ENCODE results near the gene CABP4. TPM values are rescaled to one million over a fixed set of nuclear protein-coding genes. Genes with fewer than 3 reads are reported as not detected.

CABP4 gene
- total RNA-seq, 1 donor from 2014 or later: 0.52 TPM

- H3K4me3 ChIP-seq (ENCODE audit: low read length in 3 of 3): no peak overlapping the region
- no peak overlapping the region for H3K27ac ChIP-seq (ENCODE audit: low read depth, low read length)
- peak overlapping the region in 1 of 3 donors; percentile 33 for H3K9ac ChIP-seq (ENCODE audit: low read depth in 1 of 3, low read length in 3 of 3)
- H3K4me1 ChIP-seq (ENCODE audit: control insufficient read depth in 3 of 3, insufficient read depth in 3 of 3, low read length in 3 of 3): peaks cover 22 to 38% (median 36%) of the 10 kb centered on the region in 3 donors
- peaks cover 0 to 6% (median 3%) of the 10 kb centered on the region in 3 donors for H3K36me3 ChIP-seq (ENCODE audit: control insufficient read depth in 3 of 3, insufficient read depth in 3 of 3, low read length in 3 of 3)
- H3K9me3 ChIP-seq (ENCODE audit: control insufficient read depth in 3 of 3, low read length in 3 of 3): no peaks in the 10 kb centered on the region
- H3K27me3 ChIP-seq (ENCODE audit: control insufficient read depth in 3 of 3, insufficient read depth in 3 of 3, low read length in 3 of 3): peaks cover 3 to 7% (median 7%) of the 10 kb centered on the region in 3 donors
Observed at GRCh38 chr11:67503119-67504004, 48.2 kb downstream of the CABP4 start.

GRCh38 chr11:67504005-67504949 lies 49.1 kb downstream of the CABP4 start:
- Histone ChIP-seq H3K4me3 (ENCODE audit: low read length in 3 of 3) (peak overlapping the region; percentile 65 to 73 (median 65)), H3K27me3 (ENCODE audit: control insufficient read depth in 3 of 3, insufficient read depth in 3 of 3, low read length in 3 of 3) (peaks cover 3 to 7% (median 7%) of the 10 kb centered on the region in 3 donors), H3K36me3 (ENCODE audit: control insufficient read depth in 3 of 3, insufficient read depth in 3 of 3, low read length in 3 of 3) (peaks cover 0 to 4% (median 3%) of the 10 kb centered on the region in 3 donors), H3K9me3 (ENCODE audit: control insufficient read depth in 3 of 3, low read length in 3 of 3) (no peaks in the 10 kb centered on the region), H3K4me1 (ENCODE audit: control insufficient read depth in 3 of 3, insufficient read depth in 3 of 3, low read length in 3 of 3) (peaks cover 27 to 43% (median 39%) of the 10 kb centered on the region in 3 donors), H3K27ac (ENCODE audit: low read depth, low read length) (peak overlapping the region; percentile 96), H3K9ac (ENCODE audit: low read depth in 1 of 3, low read length in 3 of 3) (peak overlapping the region; percentile 43 to 83 (median 65))

- peak within 1 kb of the TSS; percentile 96 for H3K27ac ChIP-seq (ENCODE audit: low read depth, low read length)
Observed at GRCh38 chr11:67504950-67505581, 49.9 kb downstream of the CABP4 start, which contains the start of gene PITPNM1. TSS of gene PITPNM1 (minus strand) at chr11:67505363. CDS start at chr11:67504180, 1,183 bp downstream.

GRCh38 chr11:67505605-67506396 lies 50.6 kb downstream of the CABP4 start:
- H3K36me3 ChIP-seq (ENCODE audit: control insufficient read depth in 3 of 3, insufficient read depth in 3 of 3, low read length in 3 of 3): peaks cover 0 to 4% (median 3%) of the 10 kb centered on the region in 3 donors
- peak overlapping the region; percentile 63 to 72 (median 65) for H3K4me3 ChIP-seq (ENCODE audit: low read length in 3 of 3)
- peaks cover 3 to 7% (median 7%) of the 10 kb centered on the region in 3 donors for H3K27me3 ChIP-seq (ENCODE audit: control insufficient read depth in 3 of 3, insufficient read depth in 3 of 3, low read length in 3 of 3)
- H3K27ac ChIP-seq (ENCODE audit: low read depth, low read length): peak overlapping the region; percentile 96
- H3K9ac ChIP-seq (ENCODE audit: low read depth in 1 of 3, low read length in 3 of 3): peak overlapping the region; percentile 66 to 83 (median 73)
- peaks cover 27 to 43% (median 39%) of the 10 kb centered on the region in 3 donors for H3K4me1 ChIP-seq (ENCODE audit: control insufficient read depth in 3 of 3, insufficient read depth in 3 of 3, low read length in 3 of 3)
- H3K9me3 ChIP-seq (ENCODE audit: control insufficient read depth in 3 of 3, low read length in 3 of 3): no peaks in the 10 kb centered on the region

More at GRCh38 chr11:67504950-67505581, 49.9 kb downstream of the CABP4 start, which contains the start of gene PITPNM1:
- Histone ChIP-seq H3K4me3 (ENCODE audit: low read length in 3 of 3) (peak within 1 kb of the TSS; percentile 65 to 73 (median 65)), H3K9ac (ENCODE audit: low read depth in 1 of 3, low read length in 3 of 3) (peak within 1 kb of the TSS; percentile 66 to 83 (median 73)), H3K9me3 (ENCODE audit: control insufficient read depth in 3 of 3, low read length in 3 of 3) (no peaks in the 10 kb centered on the region), H3K36me3 (ENCODE audit: control insufficient read depth in 3 of 3, insufficient read depth in 3 of 3, low read length in 3 of 3) (peaks cover 0 to 4% (median 3%) of the 10 kb centered on the region in 3 donors), H3K4me1 (ENCODE audit: control insufficient read depth in 3 of 3, insufficient read depth in 3 of 3, low read length in 3 of 3) (peaks cover 27 to 43% (median 39%) of the 10 kb centered on the region in 3 donors), H3K27me3 (ENCODE audit: control insufficient read depth in 3 of 3, insufficient read depth in 3 of 3, low read length in 3 of 3) (peaks cover 3 to 7% (median 7%) of the 10 kb centered on the region in 3 donors)

GRCh38 chr11:67506426-67507051 lies 51.4 kb downstream of the CABP4 start:
- peaks cover 27 to 43% (median 39%) of the 10 kb centered on the region in 3 donors for H3K4me1 ChIP-seq (ENCODE audit: control insufficient read depth in 3 of 3, insufficient read depth in 3 of 3, low read length in 3 of 3)

GRCh38 chr11:67507242-67507863 lies 52.2 kb downstream of the CABP4 start:
- Histone ChIP-seq H3K9ac (ENCODE audit: low read depth in 1 of 3, low read length in 3 of 3) (peak overlapping the region; percentile 76 to 97 (median 76)), H3K4me3 (ENCODE audit: low read length in 3 of 3) (peak overlapping the region; percentile 80 to 88 (median 84)), H3K36me3 (ENCODE audit: control insufficient read depth in 3 of 3, insufficient read depth in 3 of 3, low read length in 3 of 3) (peaks cover 0 to 4% (median 0%) of the 10 kb centered on the region in 3 donors), H3K9me3 (ENCODE audit: control insufficient read depth in 3 of 3, low read length in 3 of 3) (no peaks in the 10 kb centered on the region), H3K4me1 (ENCODE audit: control insufficient read depth in 3 of 3, insufficient read depth in 3 of 3, low read length in 3 of 3) (peaks cover 27 to 43% (median 39%) of the 10 kb centered on the region in 3 donors), H3K27me3 (ENCODE audit: control insufficient read depth in 3 of 3, insufficient read depth in 3 of 3, low read length in 3 of 3) (peaks cover 3 to 7% (median 7%) of the 10 kb centered on the region in 3 donors), H3K27ac (ENCODE audit: low read depth, low read length) (peak overlapping the region; percentile 96)

More at GRCh38 chr11:67506426-67507051, 51.4 kb downstream of the CABP4 start:
- Histone ChIP-seq H3K36me3 (ENCODE audit: control insufficient read depth in 3 of 3, insufficient read depth in 3 of 3, low read length in 3 of 3) (peaks cover 0 to 4% (median 0%) of the 10 kb centered on the region in 3 donors), H3K27ac (ENCODE audit: low read depth, low read length) (peak overlapping the region; percentile 96), H3K4me3 (ENCODE audit: low read length in 3 of 3) (peak overlapping the region in 1 of 3 donors; percentile 29), H3K27me3 (ENCODE audit: control insufficient read depth in 3 of 3, insufficient read depth in 3 of 3, low read length in 3 of 3) (peaks cover 3 to 7% (median 7%) of the 10 kb centered on the region in 3 donors), H3K9me3 (ENCODE audit: control insufficient read depth in 3 of 3, low read length in 3 of 3) (no peaks in the 10 kb centered on the region), H3K9ac (ENCODE audit: low read depth in 1 of 3, low read length in 3 of 3) (peak overlapping the region; percentile 51 to 83 (median 73))

GRCh38 chr11:67507864-67508485 lies 52.8 kb downstream of the CABP4 start, which contains the start of gene CDK2AP2:
TSS of gene CDK2AP2 (minus strand) at chr11:67508162. CDS start at chr11:67508082, 80 bp downstream.
- Histone ChIP-seq H3K4me1 (ENCODE audit: control insufficient read depth in 3 of 3, insufficient read depth in 3 of 3, low read length in 3 of 3) (peaks cover 27 to 43% (median 39%) of the 10 kb centered on the region in 3 donors), H3K27me3 (ENCODE audit: control insufficient read depth in 3 of 3, insufficient read depth in 3 of 3, low read length in 3 of 3) (peaks cover 3 to 7% (median 7%) of the 10 kb centered on the region in 3 donors), H3K9ac (ENCODE audit: low read depth in 1 of 3, low read length in 3 of 3) (peak within 1 kb of the TSS; percentile 90 to 97 (median 93)), H3K4me3 (ENCODE audit: low read length in 3 of 3) (peak within 1 kb of the TSS; percentile 80 to 94 (median 84)), H3K9me3 (ENCODE audit: control insufficient read depth in 3 of 3, low read length in 3 of 3) (no peaks in the 10 kb centered on the region), H3K36me3 (ENCODE audit: control insufficient read depth in 3 of 3, insufficient read depth in 3 of 3, low read length in 3 of 3) (peaks cover 0 to 4% (median 0%) of the 10 kb centered on the region in 3 donors), H3K27ac (ENCODE audit: low read depth, low read length) (peak within 1 kb of the TSS; percentile 96)

All from skeletal muscle tissue (tissue), 4 donors.